Bronchial epithelial cell (primary cell): ENCODE results near the gene BANP. TPM values are rescaled to one million over a fixed set of nuclear protein-coding genes. Genes with fewer than 3 reads are reported as not detected.

ENCODE experiments used
- DNase-seq: peaks from one replicate; pipeline ENCODE4 v3.0.0-alpha.2; 2010; ENCODE audit warnings: low read depth
- FAIRE-seq: peaks from 2 replicates; lab custom pipeline; 2011; peaks lifted over from hg19 to GRCh38; lab: Jason Lieb, UNC
- H3K27me3 ChIP-seq: 2 replicates; pipeline ENCODE4 v1.5.1; 2011; ENCODE audit warnings: low read length; ENCODE audit not compliant: control insufficient read depth, insufficient read depth
- H3K36me3 ChIP-seq: 2 replicates; pipeline ENCODE4 v1.5.1; 2011; ENCODE audit warnings: low read length; ENCODE audit not compliant: control insufficient read depth, insufficient read depth
- H3K4me3 ChIP-seq: 2 replicates; pipeline ENCODE4 v1.5.1; 2011; ENCODE audit warnings: mild to moderate bottlenecking, low read depth, low read length, control low read depth
- total RNA-seq: library from RNA; depleted of rRNA; stranded (reverse); fragments of >200 nt; gene quantifications from 2 replicates; pipeline ENCODE4 v1.2.1, GENCODE V29; 2014
- TF ChIP-seq, protein P1 (sequence below): IDR thresholded peaks from 2 replicates; pipeline ENCODE4 v1.5.1; 2011; ENCODE audit warnings: mild to moderate bottlenecking, moderate library complexity, low read length, control low read depth, inconsistent platforms; ENCODE audit not compliant: insufficient read depth, severe bottlenecking

The BANP gene
- total RNA-seq, 1 donor from 2014 or later = 22.1 TPM

GRCh38 chr16:87963400-87963799, 12.2 kb downstream of the BANP start:
- Histone ChIP-seq H3K27me3 (no peaks in the 10 kb centered on the region), H3K36me3 (peaks cover 1% of the 10 kb centered on the region), H3K4me3 (no peak overlapping the region)
- DNase-seq (peak; percentile 89), FAIRE-seq (peak; percentile 72)
- TF ChIP-seq, protein P1, sequence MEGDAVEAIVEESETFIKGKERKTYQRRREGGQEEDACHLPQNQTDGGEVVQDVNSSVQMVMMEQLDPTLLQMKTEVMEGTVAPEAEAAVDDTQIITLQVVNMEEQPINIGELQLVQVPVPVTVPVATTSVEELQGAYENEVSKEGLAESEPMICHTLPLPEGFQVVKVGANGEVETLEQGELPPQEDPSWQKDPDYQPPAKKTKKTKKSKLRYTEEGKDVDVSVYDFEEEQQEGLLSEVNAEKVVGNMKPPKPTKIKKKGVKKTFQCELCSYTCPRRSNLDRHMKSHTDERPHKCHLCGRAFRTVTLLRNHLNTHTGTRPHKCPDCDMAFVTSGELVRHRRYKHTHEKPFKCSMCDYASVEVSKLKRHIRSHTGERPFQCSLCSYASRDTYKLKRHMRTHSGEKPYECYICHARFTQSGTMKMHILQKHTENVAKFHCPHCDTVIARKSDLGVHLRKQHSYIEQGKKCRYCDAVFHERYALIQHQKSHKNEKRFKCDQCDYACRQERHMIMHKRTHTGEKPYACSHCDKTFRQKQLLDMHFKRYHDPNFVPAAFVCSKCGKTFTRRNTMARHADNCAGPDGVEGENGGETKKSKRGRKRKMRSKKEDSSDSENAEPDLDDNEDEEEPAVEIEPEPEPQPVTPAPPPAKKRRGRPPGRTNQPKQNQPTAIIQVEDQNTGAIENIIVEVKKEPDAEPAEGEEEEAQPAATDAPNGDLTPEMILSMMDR = no peak

DNA sequence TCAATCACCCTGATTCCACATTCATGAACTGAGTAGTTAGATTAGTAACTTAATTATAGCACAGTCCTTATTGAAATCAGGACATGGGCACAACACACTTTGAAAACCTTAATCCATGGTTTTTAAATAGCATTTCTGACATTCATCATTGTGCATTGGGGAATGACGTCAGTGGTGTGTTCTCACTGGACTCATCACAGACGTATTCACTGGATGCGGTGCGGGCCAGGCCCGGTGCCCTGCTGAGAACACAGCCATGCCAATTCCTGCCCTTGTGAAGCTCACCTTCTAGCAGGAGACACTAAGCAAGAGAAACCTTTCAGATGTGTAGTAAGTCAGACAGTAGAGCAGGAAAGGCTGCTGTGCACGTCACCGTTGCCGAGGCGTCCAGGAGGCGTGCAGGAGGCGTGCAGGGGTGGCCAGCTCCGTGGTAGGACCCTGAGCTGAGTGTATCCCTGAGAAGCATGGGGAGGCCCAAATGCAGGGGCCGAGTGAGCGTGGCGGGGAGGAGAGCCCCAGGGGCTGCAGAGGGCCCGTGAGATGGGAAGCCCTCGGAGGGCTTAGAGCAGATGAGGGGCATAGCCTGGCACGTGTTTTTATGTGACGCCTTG, 12.9 kb downstream of the BANP start:
- DNase-seq = no peak
- TF ChIP-seq, protein P1 = no peak
- Histone ChIP-seq H3K36me3 (peaks cover 1% of the 10 kb centered on the region), H3K4me3 (no peak overlapping the region), H3K27me3 (no peaks in the 10 kb centered on the region)
- FAIRE-seq = no peak

GRCh38 chr16:87965417-87965816, 14.2 kb downstream of the BANP start:
- H3K36me3 ChIP-seq = peaks cover 1% of the 10 kb centered on the region
- DNase-seq (no peak), FAIRE-seq (no peak)
- no peaks in the 10 kb centered on the region for H3K27me3 ChIP-seq
- no peak overlapping the region for H3K4me3 ChIP-seq
- TF ChIP-seq, protein P1 = no peak

- Histone ChIP-seq H3K4me3 (no peak overlapping the region), H3K27me3 (no peaks in the 10 kb centered on the region), H3K36me3 (no peaks in the 10 kb centered on the region)
- DNase-seq (no peak), FAIRE-seq (no peak)
- TF ChIP-seq, protein P1 = no peak
Measured at GRCh38 chr16:87966064-87966645, 14.9 kb downstream of the BANP start.

- FAIRE-seq (no peak), DNase-seq (no peak)
- Histone ChIP-seq H3K27me3 (no peaks in the 10 kb centered on the region), H3K4me3 (peak overlapping the region; percentile 5), H3K36me3 (no peaks in the 10 kb centered on the region)
- TF ChIP-seq, protein P1 = no peak
Measured at GRCh38 chr16:87966685-87967185, 15.5 kb downstream of the BANP start.
